Posterior vena cava (tissue), 2 donors: ENCODE results near the gene TLCD5. TPM values are rescaled to one million over a fixed set of nuclear protein-coding genes. Genes with fewer than 3 reads are reported as not detected.

Source experiments
- DNase-seq: peaks from one replicate; pipeline ENCODE4 v3.0.0-alpha.2; 2020; ENCODE audit warnings: low spot score
- intact Hi-C, 2 donors: fragments of 100-400 bp; cut with DNase I; formaldehyde crosslinking; loops; one replicate each; pipeline versions ENCODE4 v1.14.1 to v1.14.2; 2022 to 2023
- total RNA-seq, 2 donors: library from RNA; stranded (reverse); fragmentation: NEBNext Ultra II Directional; extraction: Animal tissue kit (Norgen Biotek cat#: 25700); gene quantifications; one replicate each; pipeline ENCODE4 v1.2.1, GENCODE V29; 2021
- donor health status: DM: yes; HTN: yes; CAD: no.
- donor health status: DM: yes; HTN: yes; CAD: no.

Gene TLCD5
- total RNA-seq, 2 donors from 2014 or later, result 4.9 to 6.0 TPM

- intact Hi-C loops, result no loop called here
Observed at GRCh38 chr11:120334332-120334731, 9.2 kb downstream of the TLCD5 start.

GRCh38 chr11:120334894-120335462 lies 9.9 kb downstream of the TLCD5 start:
- intact Hi-C loops, result loop anchor here in 1 of 2 donors (5.0 kb wide), 1 partner anchor 97 kb away; no protein-coding TSS in a partner anchor
- DNase-seq, result no peak

More at GRCh38 chr11:120334332-120334731, 9.2 kb downstream of the TLCD5 start:
- DNase-seq, result no peak

GRCh38 chr11:120335556-120335907 lies 10.4 kb downstream of the TLCD5 start:
- DNase-seq, result no peak
- intact Hi-C loops, result loop anchor here in 1 of 2 donors (5.0 kb wide), 1 partner anchor 97 kb away; no protein-coding TSS in a partner anchor

- DNase-seq, result peak; percentile 99
- intact Hi-C loops, result loop anchor here in 1 of 2 donors (5.0 kb wide), 1 partner anchor 96 kb away; no protein-coding TSS in a partner anchor
Observed at GRCh38 chr11:120335908-120336640, 11.0 kb downstream of the TLCD5 start, which contains the start of gene ARHGEF12. TSS of gene ARHGEF12 (plus strand) at chr11:120336413. CDS start at chr11:120337244, 831 bp downstream.

GRCh38 chr11:120336641-120337354 lies 11.7 kb downstream of the TLCD5 start:
- peak; percentile 88 for DNase-seq
- intact Hi-C loops, result loop anchor here in 1 of 2 donors (5.0 kb wide), 1 partner anchor 96 kb away; no protein-coding TSS in a partner anchor

GRCh38 chr11:120337355-120338106 lies 12.4 kb downstream of the TLCD5 start:
- DNase-seq, result no peak
- intact Hi-C loops, result loop anchor here in 1 of 2 donors (5.0 kb wide), 1 partner anchor 95 kb away; no protein-coding TSS in a partner anchor

GRCh38 chr11:120338107-120338933 lies 13.2 kb downstream of the TLCD5 start:
- intact Hi-C loops, result loop anchor here in 1 of 2 donors (5.0 kb wide), 1 partner anchor 94 kb away; no protein-coding TSS in a partner anchor
- no peak for DNase-seq

- DNase-seq, result no peak
- intact Hi-C loops, result loop anchor here in 1 of 2 donors (5.0 kb wide), 1 partner anchor 93 kb away; no protein-coding TSS in a partner anchor
Observed at GRCh38 chr11:120339394-120339890, 14.3 kb downstream of the TLCD5 start.

- no peak for DNase-seq
- intact Hi-C loops, result loop anchor here in 1 of 2 donors (5.0 kb wide), 1 partner anchor 77 kb away; no protein-coding TSS in a partner anchor
Observed at GRCh38 chr11:120340529-120340928, 15.4 kb downstream of the TLCD5 start.

- no peak for DNase-seq
- intact Hi-C loops, result loop anchor here in 1 of 2 donors (5.0 kb wide), 1 partner anchor 75 kb away; no protein-coding TSS in a partner anchor
Observed at GRCh38 chr11:120342226-120342625, 17.1 kb downstream of the TLCD5 start.

GRCh38 chr11:120342678-120343077 lies 17.6 kb downstream of the TLCD5 start:
- no peak for DNase-seq
- intact Hi-C loops, result loop anchor here in 1 of 2 donors (5.0 kb wide), 1 partner anchor 75 kb away; no protein-coding TSS in a partner anchor

- DNase-seq, result no peak
- intact Hi-C loops, result loop anchor here in 1 of 2 donors (5.0 kb wide), 1 partner anchor 74 kb away; no protein-coding TSS in a partner anchor
Observed at GRCh38 chr11:120343429-120343828, 18.3 kb downstream of the TLCD5 start.

- intact Hi-C loops, result loop anchor here in 1 of 2 donors (5.0 kb wide), 2 partner anchors 73 to 643 kb away; no protein-coding TSS in a partner anchor
Observed at GRCh38 chr11:120344302-120345004, 19.4 kb downstream of the TLCD5 start.

GRCh38 chr11:120346233-120346632 lies 21.1 kb downstream of the TLCD5 start:
- intact Hi-C loops, result loop anchor here in 1 of 2 donors (5.0 kb wide), 1 partner anchor 641 kb away; no protein-coding TSS in a partner anchor

More at GRCh38 chr11:120344302-120345004, 19.4 kb downstream of the TLCD5 start:
- no peak for DNase-seq

GRCh38 chr11:120350637-120351036 lies 25.5 kb downstream of the TLCD5 start:
- DNase-seq, result no peak
- intact Hi-C loops, result loop anchor here in 1 of 2 donors (10.0 kb wide), 1 partner anchor 64 kb away; no protein-coding TSS in a partner anchor

More at GRCh38 chr11:120346233-120346632, 21.1 kb downstream of the TLCD5 start:
- DNase-seq, result no peak

GRCh38 chr11:120352405-120352804 lies 27.3 kb downstream of the TLCD5 start:
- intact Hi-C loops, result loop anchor here in 1 of 2 donors (10.0 kb wide), 1 partner anchor 62 kb away; no protein-coding TSS in a partner anchor
- DNase-seq, result peak; percentile 26
